Measurements from ENCODE around the gene RSPRY1.
"Not testable (repeated sequence)": the region's sequence is repeated elsewhere in the genome, so short reads cannot be mapped to it uniquely, and the experiment has no call there.

The RSPRY1 gene

DNA sequence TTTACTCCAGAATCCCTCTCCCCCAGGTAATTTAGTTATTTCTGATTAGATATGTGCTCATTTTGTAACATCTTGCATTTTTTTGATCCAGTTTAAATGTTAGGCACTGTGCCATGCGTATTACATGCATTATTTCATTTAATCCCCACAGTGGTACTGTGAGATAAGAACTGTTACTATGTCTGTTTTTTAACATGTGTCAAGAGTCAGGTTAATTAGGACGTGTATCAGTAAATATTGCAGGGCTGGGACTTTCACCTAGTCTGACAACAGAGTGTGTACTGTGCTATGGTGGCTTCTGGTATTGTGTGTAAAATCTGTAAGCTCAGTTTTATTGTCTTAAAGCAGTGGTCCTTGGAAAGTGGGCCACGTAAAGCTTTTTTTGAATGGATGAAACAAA is 10.6 kb downstream of the RSPRY1 start:
- Histone ChIP-seq H4K91ac (ENCODE audit: low read depth, low read length) (no peak overlapping the region), H3K4me2 (ENCODE audit: low read length) (no peak overlapping the region), H2AFZ (ENCODE audit: insufficient read depth, low read length, poor library complexity) (no peak overlapping the region), H4K12ac (ENCODE audit: low read depth, low read length) (no peak overlapping the region), H3K27ac (ENCODE audit: low read depth, low read length) (no peak overlapping the region), H3K4ac (ENCODE audit: low read depth, low read length) (no peak overlapping the region), H3K27me3 (ENCODE audit: insufficient read depth, low read length) (no peaks in the 10 kb centered on the region), H2BK5ac (ENCODE audit: low read depth, low read length, poor library complexity) (no peak overlapping the region), H2BK12ac (ENCODE audit: low read length) (no peak overlapping the region), H3K9ac (ENCODE audit: low read length) (no peak overlapping the region), H3K79me1 (ENCODE audit: low read length) (peaks cover 6% of the 10 kb centered on the region), H3K9me3 (ENCODE audit: insufficient read depth, low read depth, low read length) (no peaks in the 10 kb centered on the region), H3K23ac (ENCODE audit: low read length) (no peak overlapping the region), H3K79me2 (ENCODE audit: control insufficient read depth, insufficient read depth, low read length, poor library complexity) (peaks cover 1% of the 10 kb centered on the region), H4K8ac (ENCODE audit: low read depth, low read length) (no peak overlapping the region), H3K18ac (ENCODE audit: low read length) (no peak overlapping the region), H3K36me3 (ENCODE audit: control insufficient read depth in 1 of 2, insufficient read depth in 2 of 2, low read length in 2 of 2) (no peaks in the 10 kb centered on the region), H2AK5ac (ENCODE audit: low read length) (no peak overlapping the region), H3K4me1 (ENCODE audit: control insufficient read depth in 1 of 2, insufficient read depth in 2 of 2, low read length in 2 of 2) (peaks cover 3 to 10% of the 10 kb centered on the region in 2 experiments), H2BK120ac (ENCODE audit: insufficient read depth, low read length, poor library complexity) (no peak overlapping the region), H3K14ac (ENCODE audit: low read length) (no peak overlapping the region), H3K4me3 (ENCODE audit: low read depth, low read length) (no peak overlapping the region)
- DNase-seq: no peak
- WGBS (ENCODE audit: extremely low coverage, insufficient coverage, insufficient read length): no CpG with 5 or more reads among the region's 3 CpGs

DNA sequence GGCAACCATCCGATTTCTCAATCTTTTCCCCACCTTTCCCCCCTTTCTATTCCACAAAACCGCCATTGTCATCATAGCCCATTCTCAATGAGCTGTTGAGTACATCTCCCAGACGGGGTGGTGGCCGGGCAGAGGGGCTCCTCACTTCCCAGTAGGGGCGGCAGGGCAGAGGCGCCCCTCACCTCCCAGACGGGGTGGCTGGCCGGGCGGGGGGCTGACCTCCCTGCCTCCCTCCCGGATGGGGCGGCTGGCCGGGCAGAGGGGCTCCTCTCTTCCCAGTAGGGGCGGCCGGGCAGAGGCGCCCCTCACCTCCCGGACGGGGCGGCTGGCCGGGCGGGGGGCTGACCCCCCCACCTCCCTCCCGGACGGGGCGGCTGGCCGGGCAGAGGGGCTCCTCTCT is 14.2 kb downstream of the RSPRY1 start:
- not testable (repeated sequence) for H3K4me1 ChIP-seq (ENCODE audit: control insufficient read depth in 1 of 2, insufficient read depth in 2 of 2, low read length in 2 of 2); H3K23ac ChIP-seq (ENCODE audit: low read length); H3K27ac ChIP-seq (ENCODE audit: low read depth, low read length); H3K14ac ChIP-seq (ENCODE audit: low read length); H4K8ac ChIP-seq (ENCODE audit: low read depth, low read length); H2BK120ac ChIP-seq (ENCODE audit: insufficient read depth, low read length, poor library complexity); H4K12ac ChIP-seq (ENCODE audit: low read depth, low read length); H4K91ac ChIP-seq (ENCODE audit: low read depth, low read length); H3K9me3 ChIP-seq (ENCODE audit: insufficient read depth, low read depth, low read length); H2BK12ac ChIP-seq (ENCODE audit: low read length); H2AFZ ChIP-seq (ENCODE audit: insufficient read depth, low read length, poor library complexity); H3K36me3 ChIP-seq (ENCODE audit: control insufficient read depth in 1 of 2, insufficient read depth in 2 of 2, low read length in 2 of 2); H3K4me3 ChIP-seq (ENCODE audit: low read depth, low read length); H3K18ac ChIP-seq (ENCODE audit: low read length); H3K4ac ChIP-seq (ENCODE audit: low read depth, low read length); H3K79me2 ChIP-seq (ENCODE audit: control insufficient read depth, insufficient read depth, low read length, poor library complexity); H3K4me2 ChIP-seq (ENCODE audit: low read length); H3K79me1 ChIP-seq (ENCODE audit: low read length); H2AK5ac ChIP-seq (ENCODE audit: low read length); H3K27me3 ChIP-seq (ENCODE audit: insufficient read depth, low read length); H2BK5ac ChIP-seq (ENCODE audit: low read depth, low read length, poor library complexity); H3K9ac ChIP-seq (ENCODE audit: low read length); DNase-seq
- no CpG with 5 or more reads among the region's 24 CpGs for WGBS (ENCODE audit: extremely low coverage, insufficient coverage, insufficient read length)

GRCh38 chr16:57200926-57201325 is 14.8 kb downstream of the RSPRY1 start:
- not testable (repeated sequence) for H2BK5ac ChIP-seq (ENCODE audit: low read depth, low read length, poor library complexity); H3K27ac ChIP-seq (ENCODE audit: low read depth, low read length); H2AFZ ChIP-seq (ENCODE audit: insufficient read depth, low read length, poor library complexity); H3K36me3 ChIP-seq (ENCODE audit: control insufficient read depth in 1 of 2, insufficient read depth in 2 of 2, low read length in 2 of 2); H2BK12ac ChIP-seq (ENCODE audit: low read length); H3K18ac ChIP-seq (ENCODE audit: low read length); H4K91ac ChIP-seq (ENCODE audit: low read depth, low read length); H3K23ac ChIP-seq (ENCODE audit: low read length); H2AK5ac ChIP-seq (ENCODE audit: low read length); H3K79me2 ChIP-seq (ENCODE audit: control insufficient read depth, insufficient read depth, low read length, poor library complexity); H2BK120ac ChIP-seq (ENCODE audit: insufficient read depth, low read length, poor library complexity); H4K12ac ChIP-seq (ENCODE audit: low read depth, low read length); H3K9me3 ChIP-seq (ENCODE audit: insufficient read depth, low read depth, low read length); H3K4me2 ChIP-seq (ENCODE audit: low read length); H3K79me1 ChIP-seq (ENCODE audit: low read length); H4K8ac ChIP-seq (ENCODE audit: low read depth, low read length); DNase-seq; H3K4ac ChIP-seq (ENCODE audit: low read depth, low read length); H3K9ac ChIP-seq (ENCODE audit: low read length); H3K4me1 ChIP-seq (ENCODE audit: control insufficient read depth in 1 of 2, insufficient read depth in 2 of 2, low read length in 2 of 2); H3K4me3 ChIP-seq (ENCODE audit: low read depth, low read length); H3K14ac ChIP-seq (ENCODE audit: low read length); H3K27me3 ChIP-seq (ENCODE audit: insufficient read depth, low read length)
- WGBS (ENCODE audit: extremely low coverage, insufficient coverage, insufficient read length): no CpG with 5 or more reads among the region's 27 CpGs

DNA sequence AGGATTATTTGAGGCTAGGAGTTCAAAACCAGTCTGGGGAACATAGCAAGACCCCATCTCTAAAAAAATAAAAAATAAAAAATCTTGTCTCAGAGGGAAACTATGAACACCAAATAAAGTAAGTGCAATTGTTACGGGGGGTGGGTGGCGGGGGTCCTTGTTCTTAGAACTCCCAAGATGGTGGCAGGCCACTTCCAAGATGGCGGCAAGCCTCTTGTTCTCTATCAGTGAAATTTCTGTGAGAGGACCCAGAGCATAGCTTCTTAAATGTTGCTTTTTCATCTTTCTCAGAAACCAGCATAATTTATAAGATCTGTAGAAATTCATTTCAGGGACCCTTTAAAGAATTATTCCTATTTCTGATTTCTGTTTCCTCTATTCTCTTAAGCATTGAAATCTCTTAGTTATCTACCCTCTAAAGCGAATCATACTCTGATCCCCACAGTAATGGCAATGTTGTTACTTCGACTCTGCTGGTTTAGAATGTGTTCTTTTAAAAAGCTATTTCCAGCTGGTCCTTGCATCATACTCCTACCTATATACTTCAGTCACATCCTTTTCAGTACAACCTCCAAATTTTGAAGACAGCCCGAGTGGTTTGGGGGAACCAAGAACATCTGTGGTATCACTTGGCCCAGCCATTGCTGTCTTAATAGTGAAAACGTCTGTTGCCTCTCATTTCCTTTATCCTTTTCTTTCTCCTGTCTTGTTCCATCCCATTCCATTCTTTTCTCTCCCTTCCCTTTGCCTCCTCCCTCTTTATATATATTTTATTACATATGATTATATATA is 16.2 kb downstream of the RSPRY1 start:
- Histone ChIP-seq H3K9ac (ENCODE audit: low read length) (no peak overlapping the region), H2AFZ (ENCODE audit: insufficient read depth, low read length, poor library complexity) (no peak overlapping the region), H2BK120ac (ENCODE audit: insufficient read depth, low read length, poor library complexity) (no peak overlapping the region), H4K91ac (ENCODE audit: low read depth, low read length) (no peak overlapping the region), H2BK5ac (ENCODE audit: low read depth, low read length, poor library complexity) (no peak overlapping the region), H3K79me1 (ENCODE audit: low read length) (peaks cover 1% of the 10 kb centered on the region), H3K23ac (ENCODE audit: low read length) (no peak overlapping the region), H2BK12ac (ENCODE audit: low read length) (no peak overlapping the region), H3K14ac (ENCODE audit: low read length) (no peak overlapping the region), H2AK5ac (ENCODE audit: low read length) (no peak overlapping the region), H4K8ac (ENCODE audit: low read depth, low read length) (no peak overlapping the region), H3K4me3 (ENCODE audit: low read depth, low read length) (no peak overlapping the region), H3K18ac (ENCODE audit: low read length) (no peak overlapping the region), H3K27ac (ENCODE audit: low read depth, low read length) (no peak overlapping the region), H3K4me2 (ENCODE audit: low read length) (no peak overlapping the region), H3K36me3 (ENCODE audit: control insufficient read depth in 1 of 2, insufficient read depth in 2 of 2, low read length in 2 of 2) (peaks cover 4 to 10% of the 10 kb centered on the region in 2 experiments), H3K4ac (ENCODE audit: low read depth, low read length) (no peak overlapping the region), H3K27me3 (ENCODE audit: insufficient read depth, low read length) (no peaks in the 10 kb centered on the region), H3K4me1 (ENCODE audit: control insufficient read depth in 1 of 2, insufficient read depth in 2 of 2, low read length in 2 of 2) (no peaks in the 10 kb centered on the region), H3K79me2 (ENCODE audit: control insufficient read depth, insufficient read depth, low read length, poor library complexity) (no peaks in the 10 kb centered on the region), H3K9me3 (ENCODE audit: insufficient read depth, low read depth, low read length) (no peaks in the 10 kb centered on the region), H4K12ac (ENCODE audit: low read depth, low read length) (no peak overlapping the region)
- no CpG with 5 or more reads among the region's 7 CpGs for WGBS (ENCODE audit: extremely low coverage, insufficient coverage, insufficient read length)
- DNase-seq: no peak
